Daoy (cell line): ENCODE data around the gene POGLUT3. TPM values are rescaled to one million over a fixed set of nuclear protein-coding genes. Genes with fewer than 3 reads are reported as not detected.

ENCODE experiments used
- DNase-seq: peaks from one replicate; pipeline ENCODE4 v3.0.0-alpha.2; 2015; ENCODE audit warnings: low read depth
- total RNA-seq: library from RNA; depleted of rRNA; stranded (reverse); fragments of >200 nt; shearing (Covaris generic); gene quantifications from 2 replicates; pipeline ENCODE4 v1.2.3, GENCODE V29; 2014; rRNA removed

The POGLUT3 gene, protein sequence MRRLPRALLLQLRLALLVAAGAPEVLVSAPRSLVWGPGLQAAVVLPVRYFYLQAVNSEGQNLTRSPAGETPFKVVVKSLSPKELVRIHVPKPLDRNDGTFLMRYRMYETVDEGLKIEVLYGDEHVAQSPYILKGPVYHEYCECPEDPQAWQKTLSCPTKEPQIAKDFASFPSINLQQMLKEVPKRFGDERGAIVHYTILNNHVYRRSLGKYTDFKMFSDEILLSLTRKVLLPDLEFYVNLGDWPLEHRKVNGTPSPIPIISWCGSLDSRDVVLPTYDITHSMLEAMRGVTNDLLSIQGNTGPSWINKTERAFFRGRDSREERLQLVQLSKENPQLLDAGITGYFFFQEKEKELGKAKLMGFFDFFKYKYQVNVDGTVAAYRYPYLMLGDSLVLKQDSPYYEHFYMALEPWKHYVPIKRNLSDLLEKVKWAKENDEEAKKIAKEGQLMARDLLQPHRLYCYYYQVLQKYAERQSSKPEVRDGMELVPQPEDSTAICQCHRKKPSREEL
- total RNA-seq: 16.6 and 23.2 TPM in 2 replicates

DNA sequence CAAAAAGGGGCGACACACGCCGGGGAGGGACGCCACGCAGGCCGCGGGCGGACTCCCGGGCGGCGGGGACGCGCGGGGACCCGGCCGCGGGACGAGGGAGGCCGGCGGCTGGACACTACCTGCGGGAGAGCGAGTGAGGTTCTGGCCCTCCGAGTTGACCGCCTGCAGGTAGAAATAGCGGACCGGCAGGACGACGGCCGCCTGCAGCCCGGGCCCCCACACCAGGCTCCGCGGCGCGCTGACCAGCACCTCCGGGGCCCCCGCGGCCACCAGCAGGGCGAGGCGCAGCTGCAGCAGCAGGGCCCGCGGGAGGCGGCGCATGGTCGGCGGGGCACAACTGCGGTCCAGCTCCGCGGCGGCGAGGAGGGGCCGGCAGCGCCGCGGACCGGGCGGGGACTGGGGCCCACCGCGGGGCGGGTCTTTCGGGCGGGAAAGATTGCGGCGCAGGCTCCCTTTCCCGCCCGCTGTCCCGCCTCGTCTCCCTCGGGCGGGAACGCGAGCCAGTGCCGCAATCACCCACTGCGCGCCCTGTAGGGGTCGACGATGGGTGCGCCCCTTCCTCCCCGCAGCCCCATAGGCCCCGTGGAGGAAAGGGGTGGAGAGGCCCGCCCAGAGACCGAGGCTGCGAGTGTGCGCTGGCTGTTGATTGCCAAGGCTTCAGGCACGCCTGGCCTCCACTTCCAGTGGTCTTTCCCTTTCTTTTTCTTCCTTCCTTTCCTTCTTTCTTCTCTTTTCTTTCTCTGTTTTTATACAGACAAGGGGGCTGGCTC lies at the start of gene POGLUT3:
Gene POGLUT3, minus strand, starts transcription at position 339 of the 770 bp plus-strand sequence. Its CDS starts 18 bp downstream, at position 321.
- peak; percentile 75 for DNase-seq

DNA sequence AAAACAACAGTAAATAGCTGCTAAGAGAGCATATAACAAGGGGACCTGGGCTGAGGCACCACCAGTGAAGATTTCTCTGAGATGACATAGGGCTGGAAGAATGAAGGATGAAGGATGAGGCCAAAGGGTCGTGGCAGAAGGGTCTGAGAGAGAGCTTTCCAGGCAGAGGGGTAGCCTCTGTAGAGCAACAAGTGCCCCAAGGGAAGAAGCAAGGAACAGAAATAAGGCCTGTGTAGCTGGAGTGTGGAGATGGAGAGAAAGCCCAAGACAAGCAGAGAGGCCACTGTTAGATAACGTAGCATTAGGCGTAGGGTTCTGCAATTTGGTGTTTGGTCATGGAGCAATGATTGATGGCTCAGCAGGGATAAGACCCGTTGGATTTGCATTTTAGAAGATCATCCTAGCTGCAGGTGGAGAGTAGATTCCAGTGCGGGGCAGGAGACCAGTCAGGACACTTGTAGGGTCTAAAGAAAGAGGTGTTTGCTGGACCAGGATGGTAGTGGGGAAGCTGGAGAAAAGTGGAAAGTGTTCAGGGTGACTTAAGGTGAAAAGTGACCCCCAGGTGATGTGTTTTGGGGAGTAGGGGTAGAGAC lies 47.8 kb upstream of the POGLUT3 start:
- DNase-seq: no peak

DNA sequence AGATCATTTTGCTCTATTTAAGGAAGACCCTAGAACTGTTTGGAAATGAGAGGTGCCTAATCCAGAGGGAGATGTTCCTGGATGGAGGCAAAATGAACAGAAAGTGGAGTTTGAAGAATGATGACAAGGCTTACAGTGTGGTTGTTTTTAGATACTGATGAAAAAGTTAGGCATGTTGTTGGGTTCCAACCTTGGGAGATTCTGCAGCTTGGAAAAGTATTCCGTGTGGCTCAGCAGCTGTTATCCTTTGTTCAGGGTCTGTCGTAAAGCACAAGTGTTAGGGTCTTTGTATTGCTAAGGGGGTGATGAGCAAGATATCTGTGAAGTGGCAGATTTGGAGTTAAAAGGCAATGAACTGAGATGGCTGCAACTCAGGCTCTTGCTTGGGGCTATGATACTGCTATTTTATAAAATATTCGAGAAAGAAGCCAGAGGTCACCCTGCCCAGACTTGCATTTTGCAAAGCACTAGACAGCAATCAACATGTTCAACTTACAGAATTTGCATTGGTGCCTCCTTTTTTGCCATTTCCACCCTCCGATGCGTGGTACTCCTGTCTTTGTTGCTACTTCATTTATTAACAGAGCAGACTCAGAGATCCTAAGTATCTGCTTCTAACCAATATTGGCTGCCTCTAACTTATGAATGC lies 45.3 kb upstream of the POGLUT3 start:
- DNase-seq: no peak

GRCh38 chr11:108541531-108541930 lies 43.3 kb upstream of the POGLUT3 start:
- DNase-seq: no peak

GRCh38 chr11:108538502-108538901 lies 40.3 kb upstream of the POGLUT3 start:
- no peak for DNase-seq

DNA sequence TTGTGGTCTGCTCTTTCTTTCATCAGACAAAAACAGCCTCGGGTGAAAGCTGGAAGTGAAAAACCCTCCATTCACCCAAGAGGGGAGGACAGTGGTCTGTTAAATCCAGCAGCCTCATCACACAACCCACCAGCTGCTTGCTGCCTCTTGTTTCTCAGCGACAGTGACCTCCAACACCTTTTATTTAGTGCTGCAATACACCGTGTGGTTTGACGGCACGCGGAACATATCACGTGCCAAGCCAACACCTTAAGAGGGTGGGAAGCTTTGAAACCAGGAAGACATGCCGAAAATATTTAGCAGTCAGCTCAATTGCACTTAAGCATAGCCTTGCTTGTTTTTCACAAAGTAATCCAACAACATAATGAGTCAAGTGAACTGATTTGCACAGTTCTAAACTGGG lies 39.8 kb upstream of the POGLUT3 start:
- DNase-seq: no peak

DNA sequence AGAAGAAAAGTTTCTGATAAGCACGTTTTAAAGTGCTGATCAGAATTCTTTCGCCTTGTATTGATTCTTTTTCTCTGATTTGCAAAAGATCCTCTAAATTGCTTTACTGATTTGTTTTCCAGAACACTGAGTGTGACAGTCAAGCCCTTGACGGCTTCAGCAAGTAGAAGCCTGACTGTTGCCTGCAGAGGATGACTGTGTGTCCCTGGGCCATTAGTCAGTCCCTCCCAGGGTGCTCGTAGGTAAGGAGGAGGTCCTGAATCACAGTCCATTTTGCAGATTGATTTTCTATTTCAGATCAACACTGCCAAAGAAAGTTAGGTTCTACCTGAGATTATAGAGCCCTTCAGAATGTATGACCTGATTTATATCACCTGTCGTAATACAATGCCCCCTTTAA lies 38.6 kb upstream of the POGLUT3 start:
- DNase-seq: no peak

- DNase-seq: no peak
Observed at GRCh38 chr11:108535384-108535955, 37.3 kb upstream of the POGLUT3 start.

GRCh38 chr11:108534274-108534882 lies 36.2 kb upstream of the POGLUT3 start:
- DNase-seq: no peak

- no peak for DNase-seq
Observed at GRCh38 chr11:108530426-108530825, 32.2 kb upstream of the POGLUT3 start.

DNA sequence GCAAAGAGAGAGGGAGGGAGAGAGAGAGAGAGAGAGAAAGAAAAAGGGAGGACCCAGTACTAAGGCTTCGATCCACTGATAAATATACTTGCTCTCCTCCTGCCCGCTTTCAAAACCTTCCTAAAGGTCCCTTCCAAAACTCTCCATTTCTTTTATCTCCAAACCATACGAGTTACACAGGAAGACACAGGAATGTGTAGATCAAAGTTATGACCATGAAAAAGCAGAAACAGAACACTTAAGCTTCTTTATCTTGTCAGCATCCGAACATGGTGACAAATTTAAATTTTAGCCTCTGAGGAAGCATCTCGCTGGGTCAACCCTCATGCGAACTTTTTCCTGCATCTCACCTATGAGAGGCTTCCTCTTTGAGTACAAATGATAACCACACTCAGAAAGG lies 29.2 kb upstream of the POGLUT3 start:
- DNase-seq: no peak

GRCh38 chr11:108525161-108525560 lies 27.0 kb upstream of the POGLUT3 start:
- DNase-seq: no peak

GRCh38 chr11:108524422-108524821 lies 26.2 kb upstream of the POGLUT3 start:
- DNase-seq: no peak

DNA sequence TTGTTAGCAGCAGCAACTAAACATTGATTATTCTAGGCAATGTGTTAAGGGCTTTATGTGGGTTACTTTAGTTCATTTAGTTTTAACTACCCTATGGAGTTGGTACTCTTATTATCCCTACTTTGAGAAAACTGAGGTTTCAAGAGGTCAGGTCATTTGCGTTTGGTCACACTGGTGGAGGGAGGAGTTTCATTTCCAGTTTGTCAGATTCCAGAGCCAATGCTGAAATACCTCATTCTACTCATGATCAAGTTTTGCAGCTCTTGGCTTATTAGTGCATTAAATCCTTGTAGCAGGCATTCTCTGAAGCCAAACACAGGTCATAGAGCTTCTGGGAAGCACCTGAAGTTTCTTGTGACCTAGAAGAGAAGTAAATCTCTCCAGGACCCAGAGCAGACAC lies 24.1 kb upstream of the POGLUT3 start:
- no peak for DNase-seq

GRCh38 chr11:108518581-108518980 lies 20.4 kb upstream of the POGLUT3 start:
- no peak for DNase-seq

- no peak for DNase-seq
Observed at GRCh38 chr11:108516125-108516524, 17.9 kb upstream of the POGLUT3 start.

DNA sequence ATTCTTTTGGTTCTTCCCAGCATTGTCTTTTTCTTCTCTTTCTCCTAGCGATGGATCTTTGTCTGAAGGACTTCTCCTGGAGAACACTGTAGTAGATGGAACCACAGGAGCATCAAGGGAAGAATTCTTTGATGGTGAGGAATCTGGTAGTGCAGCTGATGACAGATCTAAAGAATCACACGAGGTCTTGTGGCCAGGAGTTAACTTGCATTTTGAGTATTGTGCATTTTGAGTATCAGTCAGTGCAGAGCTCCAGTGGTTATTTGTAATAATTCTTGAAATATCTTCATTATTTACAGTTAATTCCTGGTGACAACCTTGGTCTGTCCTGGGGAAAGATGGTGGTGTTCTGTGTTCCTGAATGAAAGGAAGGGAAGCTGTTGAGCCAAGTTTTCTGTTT lies 14.5 kb upstream of the POGLUT3 start:
- DNase-seq: no peak

DNA sequence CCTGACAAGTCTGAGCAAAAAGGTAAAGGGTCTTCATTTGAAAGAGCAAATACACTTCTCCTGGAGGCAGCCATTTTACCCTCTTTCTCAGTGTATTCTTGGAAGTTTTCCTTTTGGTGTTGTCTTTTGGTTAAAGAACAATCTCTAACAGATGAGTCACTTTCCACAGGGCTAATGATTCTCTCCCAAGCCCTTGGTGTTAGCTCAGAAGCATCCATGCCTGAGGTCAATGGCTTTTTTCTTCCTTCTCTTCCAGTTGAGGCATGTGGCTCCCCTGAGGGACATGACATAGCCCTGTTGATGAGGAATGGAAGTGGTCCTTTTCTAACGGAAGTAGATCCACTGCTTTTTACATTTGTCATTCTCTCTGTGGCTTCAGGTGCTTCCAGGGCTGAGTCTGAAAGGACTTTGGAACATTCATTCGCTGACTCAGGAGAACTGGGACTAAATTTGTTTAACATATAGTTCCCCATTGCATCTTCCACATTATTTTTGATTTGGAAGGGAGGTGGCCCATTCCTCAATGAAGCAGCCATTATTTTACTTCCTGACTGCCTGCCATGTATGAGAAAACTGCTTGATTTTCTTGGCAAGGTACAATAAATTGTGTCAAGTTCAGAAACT lies 13.8 kb upstream of the POGLUT3 start:
- DNase-seq: peak; percentile 66

GRCh38 chr11:108508653-108509593 lies 10.7 kb upstream of the POGLUT3 start:
- no peak for DNase-seq
